ENCODE measurements around the gene COPA.
"Not testable (repeated sequence)": the region's sequence is repeated elsewhere in the genome, so short reads cannot be mapped to it uniquely, and the experiment has no call there.

The COPA gene

GRCh38 chr1:160342953-160343869 lies at the start of gene COPA, which contains the start of gene NCSTN:
TSS of gene COPA (minus strand) at chr1:160343250. CDS start at chr1:160343170, 80 bp downstream.
TSS of gene NCSTN (plus strand) at chr1:160343383. CDS start at chr1:160343397, 14 bp downstream.
- peak; percentile 98 for DNase-seq

- not testable (repeated sequence) for DNase-seq
These were observed 45.4 kb upstream of the COPA start for GRCh38 chr1:160388406-160388805.

- DNase-seq, result not testable (repeated sequence)
These were observed 41.8 kb upstream of the COPA start for GRCh38 chr1:160384812-160385211.

GRCh38 chr1:160377585-160378206 lies 34.6 kb upstream of the COPA start:
- DNase-seq, result no peak

GRCh38 chr1:160376525-160377131 lies 33.6 kb upstream of the COPA start:
- DNase-seq, result peak; percentile 89

GRCh38 chr1:160375788-160376524 lies 32.9 kb upstream of the COPA start:
- DNase-seq, result peak; percentile 78

- no peak for DNase-seq
These were observed 31.5 kb upstream of the COPA start for GRCh38 chr1:160374306-160375110.

GRCh38 chr1:160373696-160374095 lies 30.6 kb upstream of the COPA start:
- no peak for DNase-seq

GRCh38 chr1:160371756-160372155 lies 28.7 kb upstream of the COPA start:
- no peak for DNase-seq

GRCh38 chr1:160371346-160371631 lies 28.2 kb upstream of the COPA start:
- DNase-seq, result no peak

- no peak for DNase-seq
These were observed 27.7 kb upstream of the COPA start for GRCh38 chr1:160370561-160371345.

GRCh38 chr1:160369087-160369486 lies 26.0 kb upstream of the COPA start:
- no peak for DNase-seq

- DNase-seq, result peak; percentile 39
These were observed 25.2 kb upstream of the COPA start for GRCh38 chr1:160367934-160368923.

GRCh38 chr1:160367516-160367900 lies 24.5 kb upstream of the COPA start:
- DNase-seq, result no peak

- no peak for DNase-seq
These were observed 23.9 kb upstream of the COPA start, which contains the start of gene NHLH1 for GRCh38 chr1:160366731-160367515. TSS of gene NHLH1 (plus strand) at chr1:160367071. CDS start at chr1:160370732, 3,661 bp downstream.

- DNase-seq, result no peak
These were observed 22.3 kb upstream of the COPA start for GRCh38 chr1:160365325-160365724.

- DNase-seq, result no peak
These were observed 21.1 kb upstream of the COPA start for GRCh38 chr1:160363951-160364735.

- DNase-seq, result no peak
These were observed 20.0 kb upstream of the COPA start for GRCh38 chr1:160363010-160363409.
